Measurements from ENCODE around the gene MED20. TPM values are rescaled to one million over a fixed set of nuclear protein-coding genes. Genes with fewer than 3 reads are reported as not detected.

Gene MED20
- total RNA-seq, 1 experiment from 2014 or later: 26.4 TPM

DNA sequence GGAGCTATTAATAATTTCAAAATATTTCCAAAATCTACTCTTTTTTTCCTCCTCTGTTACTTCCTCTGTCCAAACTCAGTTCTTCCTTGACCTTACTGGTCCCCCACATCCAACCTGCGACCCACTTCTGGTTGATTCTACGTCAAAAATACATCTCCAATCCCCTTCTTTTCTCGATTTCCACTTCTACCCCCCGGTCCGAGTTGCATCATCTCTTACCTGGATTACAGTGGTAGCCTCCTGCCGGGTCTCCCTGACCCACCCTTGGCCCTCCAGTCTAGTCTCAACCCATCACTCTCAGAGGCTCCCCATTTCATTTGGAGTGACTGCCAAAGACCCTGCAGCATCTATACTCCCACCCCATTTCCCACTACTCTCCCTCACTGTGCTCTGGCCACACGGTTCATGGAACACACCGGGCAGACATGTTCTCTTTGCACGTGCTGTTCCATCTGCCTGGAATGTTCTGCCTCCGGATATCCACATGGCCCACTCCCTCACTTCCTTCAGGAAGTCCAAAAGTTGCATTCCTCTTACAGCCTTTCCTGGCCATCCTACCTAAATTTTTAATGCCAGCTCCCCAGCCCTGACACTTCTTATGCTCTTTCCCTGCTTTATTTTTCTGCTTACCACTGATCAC is 26.8 kb upstream of the MED20 start:
- RAD21 ChIA-PET (ENCODE audit: low non-redundant PET in 1 of 2, low total read pairs in 2 of 2, uncharacterized antibody in 2 of 2, unreplicated experiment in 2 of 2): no interaction called here
- no peak for ATAC-seq
- Histone ChIP-seq H4K20me1 (ENCODE audit: insufficient read depth) (no peaks in the 10 kb centered on the region), H3K4me3 (replicated peaks in 1 of 2; ENCODE audit: low read depth in 1 of 2, low read length in 2 of 2) (no peak overlapping the region), H3K4me1 (ENCODE audit: control insufficient read depth in 1 of 2, insufficient read depth in 2 of 2, low read length in 2 of 2) (no peaks in the 10 kb centered on the region), H2AFZ (ENCODE audit: low read depth, low read length, poor library complexity, severe bottlenecking) (no peak overlapping the region), H3K9me2 (ENCODE audit: insufficient read depth) (no peaks in the 10 kb centered on the region), H3K27me3 (ENCODE audit: insufficient read depth, low read length) (no peaks in the 10 kb centered on the region), H3K9ac (ENCODE audit: low read length) (no peak overlapping the region), H3K9me3 (ENCODE audit: control insufficient read depth in 1 of 2, insufficient read depth in 1 of 2, low read depth in 1 of 2, low read length in 2 of 2) (no peaks in the 10 kb centered on the region), H3K4me2 (ENCODE audit: low read length) (no peak overlapping the region), H3K79me2 (ENCODE audit: insufficient read depth, low read length) (no peaks in the 10 kb centered on the region), H3K27ac (ENCODE audit: low read depth, low read length) (no peak overlapping the region), H3K36me3 (ENCODE audit: control insufficient read depth in 1 of 2, insufficient read depth in 2 of 2, low read length in 2 of 2) (no peaks in the 10 kb centered on the region)
- CTCF ChIA-PET: no interaction called here
- no peak for TF ChIP-seq POLR2A (IDR thresholded peaks at IDR 0.05; ENCODE audit: borderline replicate concordance, extremely low read depth, insufficient read depth, insufficient read length)
- no peak for TF ChIP-seq FOSL1 (IDR thresholded peaks at IDR 0.05; ENCODE audit: low read depth)
- TF ChIP-seq ELF1 (IDR thresholded peaks at IDR 0.05; ENCODE audit: borderline replicate concordance, low read depth): no peak
- TF ChIP-seq SP1 (IDR thresholded peaks at IDR 0.05; ENCODE audit: low read depth): no peak
- TF ChIP-seq SRF (IDR thresholded peaks at IDR 0.05; ENCODE audit: low read depth): no peak
- TF ChIP-seq RAD21 (IDR thresholded peaks at IDR 0.05; ENCODE audit: low read depth): no peak
- no peak for TF ChIP-seq ZNF274 (IDR thresholded peaks at IDR 0.05; ENCODE audit: low read depth, low read length)
- TF ChIP-seq CBX3 (IDR thresholded peaks at IDR 0.05; ENCODE audit: low read depth): no peak
- no peak for TF ChIP-seq JUND (IDR thresholded peaks at IDR 0.05)
- TF ChIP-seq YY1 (IDR thresholded peaks at IDR 0.05; ENCODE audit: extremely low read depth, insufficient replicate concordance, low read depth, low read length): no peak
- TF ChIP-seq, protein P1, sequence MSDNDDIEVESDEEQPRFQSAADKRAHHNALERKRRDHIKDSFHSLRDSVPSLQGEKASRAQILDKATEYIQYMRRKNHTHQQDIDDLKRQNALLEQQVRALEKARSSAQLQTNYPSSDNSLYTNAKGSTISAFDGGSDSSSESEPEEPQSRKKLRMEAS (IDR thresholded peaks at IDR 0.05): no peak
- TF ChIP-seq TCF7L2 (IDR thresholded peaks at IDR 0.05; ENCODE audit: borderline replicate concordance, extremely low read depth, insufficient read depth, insufficient read length): no peak
- TF ChIP-seq, protein P2, sequence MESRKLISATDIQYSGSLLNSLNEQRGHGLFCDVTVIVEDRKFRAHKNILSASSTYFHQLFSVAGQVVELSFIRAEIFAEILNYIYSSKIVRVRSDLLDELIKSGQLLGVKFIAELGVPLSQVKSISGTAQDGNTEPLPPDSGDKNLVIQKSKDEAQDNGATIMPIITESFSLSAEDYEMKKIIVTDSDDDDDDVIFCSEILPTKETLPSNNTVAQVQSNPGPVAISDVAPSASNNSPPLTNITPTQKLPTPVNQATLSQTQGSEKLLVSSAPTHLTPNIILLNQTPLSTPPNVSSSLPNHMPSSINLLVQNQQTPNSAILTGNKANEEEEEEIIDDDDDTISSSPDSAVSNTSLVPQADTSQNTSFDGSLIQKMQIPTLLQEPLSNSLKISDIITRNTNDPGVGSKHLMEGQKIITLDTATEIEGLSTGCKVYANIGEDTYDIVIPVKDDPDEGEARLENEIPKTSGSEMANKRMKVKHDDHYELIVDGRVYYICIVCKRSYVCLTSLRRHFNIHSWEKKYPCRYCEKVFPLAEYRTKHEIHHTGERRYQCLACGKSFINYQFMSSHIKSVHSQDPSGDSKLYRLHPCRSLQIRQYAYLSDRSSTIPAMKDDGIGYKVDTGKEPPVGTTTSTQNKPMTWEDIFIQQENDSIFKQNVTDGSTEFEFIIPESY (IDR thresholded peaks at IDR 0.05; ENCODE audit: extremely low read depth, insufficient replicate concordance, low read length): no peak
- TF ChIP-seq POLR2AphosphoS5 (IDR thresholded peaks at IDR 0.05; ENCODE audit: low read depth, low read length): no peak
- TF ChIP-seq EGR1 (IDR thresholded peaks at IDR 0.05; ENCODE audit: low read depth): no peak
- no peak for TF ChIP-seq EZH2phosphoT487 (IDR thresholded peaks at IDR 0.05; ENCODE audit: borderline replicate concordance)
- TF ChIP-seq ZFX (IDR thresholded peaks at IDR 0.05): no peak
- POLR2A ChIA-PET: no interaction called here
- intact Hi-C loops (cut with micrococcal nuclease): no loop called here
- no peak for DNase-seq (ENCODE audit: low read depth, low spot score)
- no TSS peak for BruUV-seq (replicated peaks)
